Muscle layer of duodenum (tissue), 2 donors: ENCODE data around the gene DPAGT1.
A peak's percentile ranks its signal among the peaks of the same experiment; 100 is the strongest.
"Not testable (repeated sequence)": the region's sequence is repeated elsewhere in the genome, so short reads cannot be mapped to it uniquely, and the experiment has no call there.

Experiments
- H3K27ac ChIP-seq: one replicate; pipeline ENCODE4 v1.7.0; 2013; ENCODE audit warnings: mild to moderate bottlenecking, low read length
- H3K27me3 ChIP-seq: one replicate; pipeline ENCODE4 v1.7.0; 2013; ENCODE audit warnings: low read depth, mild to moderate bottlenecking, control low read depth, low read length
- H3K36me3 ChIP-seq, 2 donors: one replicate each; pipeline ENCODE4 v1.7.0; 2013; ENCODE audit warnings: low read length in 2 of 2, control low read depth in 1 of 2, mild to moderate bottlenecking in 1 of 2; ENCODE audit not compliant: insufficient read depth in 2 of 2, control insufficient read depth in 1 of 2
- H3K4me1 ChIP-seq, 2 donors: one replicate each; pipeline ENCODE4 v1.7.0; 2013; ENCODE audit warnings: low read length in 2 of 2, mild to moderate bottlenecking in 2 of 2, control low read depth in 1 of 2, moderate library complexity in 1 of 2; ENCODE audit not compliant: insufficient read depth in 2 of 2, control insufficient read depth in 1 of 2
- H3K4me3 ChIP-seq, 2 donors: one replicate each; pipeline ENCODE4 v1.7.0; 2013; ENCODE audit warnings: low read length in 2 of 2, low read depth in 1 of 2, mild to moderate bottlenecking in 1 of 2
- H3K9me3 ChIP-seq, 2 donors: one replicate each; pipeline ENCODE4 v1.7.0; 2013; ENCODE audit warnings: low read length in 2 of 2, control low read depth in 1 of 2, mild to moderate bottlenecking in 1 of 2; ENCODE audit not compliant: control insufficient read depth in 1 of 2
- donor health status: healthy.

DPAGT1 gene

DNA sequence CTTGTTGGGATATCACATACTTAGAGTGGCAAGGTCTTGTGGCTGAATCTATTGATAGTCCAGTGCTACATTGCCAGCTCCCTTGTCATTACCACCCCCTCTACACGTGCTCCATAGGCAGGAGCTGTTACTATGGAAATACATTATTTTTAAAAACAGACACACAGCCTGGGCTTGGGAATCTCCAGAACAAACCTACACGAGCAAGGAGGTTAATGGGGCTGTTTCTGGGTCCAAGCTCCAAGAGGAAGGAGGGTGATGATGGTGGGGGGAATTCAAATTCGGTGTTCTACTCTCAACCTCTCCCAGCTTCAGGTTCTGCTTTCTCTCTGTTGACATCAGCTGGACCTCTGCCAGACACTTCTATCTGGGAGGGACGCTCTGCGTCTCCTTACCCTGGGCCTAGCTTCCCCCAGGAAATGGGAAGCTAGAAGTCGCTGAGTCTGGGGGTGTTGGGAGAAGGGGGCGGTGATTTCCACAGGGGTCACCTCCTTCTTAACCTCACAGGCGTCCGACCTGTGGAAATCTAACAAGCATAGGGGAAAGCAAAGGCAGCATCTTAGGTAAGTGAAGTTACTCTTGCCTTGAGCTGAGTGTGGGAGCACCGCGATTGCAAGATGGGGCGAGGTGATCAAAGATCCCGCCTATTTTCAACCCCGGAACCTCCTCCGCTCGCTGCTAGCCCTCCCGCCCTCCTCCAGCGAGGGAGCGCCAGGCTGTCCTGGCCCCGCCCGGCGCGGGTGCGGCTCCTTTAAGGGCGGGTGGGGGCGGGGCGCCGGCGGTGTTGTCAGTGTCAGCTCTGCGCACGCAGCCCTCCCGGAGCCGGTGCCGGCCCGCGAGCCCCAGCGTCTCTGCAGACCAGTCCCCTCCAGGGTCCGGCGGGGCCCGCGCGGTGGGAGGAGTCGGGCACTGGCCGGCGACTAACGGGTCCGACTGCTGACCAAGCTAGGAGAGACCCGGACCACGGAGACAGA is 5.2 kb upstream of the DPAGT1 start, which contains the start of gene C2CD2L:
C2CD2L (plus strand) TSS at position 781 of the 974 bp plus-strand sequence. CDS start 398 bp downstream, outside the sequence.
- Histone ChIP-seq H3K9me3 (no peaks in the 10 kb centered on the region), H3K4me3 (peak within 1 kb of the TSS; percentile 88 to 94), H3K4me1 (peaks cover 24 to 35% of the 10 kb centered on the region in 2 donors), H3K27me3 (no peaks in the 10 kb centered on the region), H3K27ac (peak within 1 kb of the TSS; percentile 92), H3K36me3 (peaks cover 6 to 16% of the 10 kb centered on the region in 2 donors)

DNA sequence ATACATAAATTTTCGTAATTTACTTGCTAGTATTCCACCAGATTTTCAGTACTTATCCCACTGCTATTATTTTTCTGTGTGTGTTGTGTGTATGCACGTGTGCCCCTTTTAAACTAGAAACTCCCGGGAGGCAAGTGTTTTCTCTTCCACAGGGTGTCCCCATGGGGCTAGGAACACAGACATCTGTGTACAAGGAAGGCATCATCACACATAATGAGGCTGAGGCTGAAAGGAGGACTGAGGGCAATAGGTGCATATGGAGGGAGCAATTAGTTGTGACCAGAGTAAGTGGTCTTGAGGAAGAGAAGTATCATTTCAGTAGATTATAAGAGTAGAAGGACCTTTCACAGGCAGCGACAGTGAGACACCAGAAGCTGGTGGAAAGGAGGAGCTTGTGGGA is 2.1 kb upstream of the DPAGT1 start:
- Histone ChIP-seq H3K4me1 (peaks cover 23 to 43% of the 10 kb centered on the region in 2 donors), H3K9me3 (no peaks in the 10 kb centered on the region), H3K27ac (no peak overlapping the region), H3K36me3 (peaks cover 0 to 6% of the 10 kb centered on the region in 2 donors), H3K27me3 (no peaks in the 10 kb centered on the region), H3K4me3 (no peak overlapping the region)

GRCh38 chr11:119103161-119103664 is 1.6 kb upstream of the DPAGT1 start:
- not testable (repeated sequence) for H3K36me3 ChIP-seq
- peak overlapping the region in 1 of 2 donors; percentile 87 for H3K4me3 ChIP-seq

GRCh38 chr11:119100994-119101758 is 477 bp downstream of the DPAGT1 start:
- peak overlapping the region; percentile 98 for H3K27ac ChIP-seq
- H3K27me3 ChIP-seq = no peaks in the 10 kb centered on the region
- peak overlapping the region; percentile 87 to 89 for H3K4me3 ChIP-seq
- peaks cover 10 to 23% of the 10 kb centered on the region in 2 donors for H3K4me1 ChIP-seq
- peaks cover 19 to 23% of the 10 kb centered on the region in 2 donors for H3K36me3 ChIP-seq
- no peaks in the 10 kb centered on the region for H3K9me3 ChIP-seq

More at GRCh38 chr11:119103161-119103664, 1.6 kb upstream of the DPAGT1 start:
- not testable (repeated sequence) for H3K9me3 ChIP-seq, H3K27me3 ChIP-seq
- peak overlapping the region; percentile 55 for H3K27ac ChIP-seq
- peaks cover 18 to 37% of the 10 kb centered on the region in 2 donors for H3K4me1 ChIP-seq

- Histone ChIP-seq H3K4me1 (peaks cover 10 to 22% of the 10 kb centered on the region in 2 donors), H3K27me3 (no peaks in the 10 kb centered on the region), H3K36me3 (peaks cover 20 to 23% of the 10 kb centered on the region in 2 donors), H3K4me3 (peak overlapping the region; percentile 87 to 89), H3K9me3 (no peaks in the 10 kb centered on the region), H3K27ac (no peak overlapping the region)
These were observed 1.2 kb downstream of the DPAGT1 start for GRCh38 chr11:119100246-119100970.

- Histone ChIP-seq H3K9me3 (no peaks in the 10 kb centered on the region), H3K4me1 (peaks cover 10 to 22% of the 10 kb centered on the region in 2 donors), H3K36me3 (peaks cover 20 to 23% of the 10 kb centered on the region in 2 donors), H3K27ac (no peak overlapping the region), H3K4me3 (no peak overlapping the region), H3K27me3 (no peaks in the 10 kb centered on the region)
These were observed 1.9 kb downstream of the DPAGT1 start for GRCh38 chr11:119099711-119100110.

DNA sequence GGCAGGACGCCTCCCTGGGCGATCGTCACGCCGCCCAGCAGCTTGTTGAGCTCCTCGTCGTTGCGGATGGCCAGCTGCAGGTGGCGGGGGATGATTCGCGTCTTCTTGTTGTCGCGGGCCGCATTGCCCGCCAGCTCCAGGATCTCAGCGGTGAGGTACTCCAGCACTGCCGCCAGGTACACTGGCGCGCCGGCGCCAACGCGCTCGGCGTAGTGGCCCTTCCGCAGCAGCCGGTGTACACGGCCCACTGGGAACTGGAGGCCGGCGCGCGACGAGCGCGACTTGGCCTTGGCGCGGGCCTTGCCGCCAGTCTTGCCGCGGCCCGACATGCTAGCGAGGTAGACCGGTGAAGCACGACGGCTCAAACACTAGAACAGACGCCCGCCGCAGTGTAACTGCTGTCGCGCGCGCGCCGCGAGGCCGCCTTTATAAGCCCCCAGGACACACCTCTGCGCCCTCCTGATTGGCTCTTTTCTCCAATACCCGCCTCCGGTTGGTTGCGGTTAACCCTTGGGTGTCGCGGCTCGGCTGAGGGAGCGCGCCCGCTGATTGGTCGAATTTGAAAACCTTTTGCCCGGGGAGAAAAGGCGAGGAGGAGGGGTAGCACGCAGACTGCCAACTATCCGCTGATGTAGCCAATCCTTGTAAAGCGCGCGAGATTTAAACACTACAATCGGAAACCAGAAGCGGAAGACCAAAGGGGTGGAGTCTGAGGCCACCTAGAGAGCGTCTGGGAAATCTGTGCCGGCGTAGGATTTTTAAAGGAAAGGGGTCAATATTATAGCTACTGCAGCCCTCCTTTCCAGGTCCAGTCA is 6.4 kb downstream of the DPAGT1 start:
- Histone ChIP-seq H3K27ac (peak overlapping the region; percentile 63), H3K4me3 (peak overlapping the region; percentile 73 to 88), H3K4me1 (peaks cover 15 to 25% of the 10 kb centered on the region in 2 donors), H3K36me3 (peaks cover 17 to 20% of the 10 kb centered on the region in 2 donors), H3K27me3 (no peaks in the 10 kb centered on the region), H3K9me3 (no peaks in the 10 kb centered on the region)

DNA sequence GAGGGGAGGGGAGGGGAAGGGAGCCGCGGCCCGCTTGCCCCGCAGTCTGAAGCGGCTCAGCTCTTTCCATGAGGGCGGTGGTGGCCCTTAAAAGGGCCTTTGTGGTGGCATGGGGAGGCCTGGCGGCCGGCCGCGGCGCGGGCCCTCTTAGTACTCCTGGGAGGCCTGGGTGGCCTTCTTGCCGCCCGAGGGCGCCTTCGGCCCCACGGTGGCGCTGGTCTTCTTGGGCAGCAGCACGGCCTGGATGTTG is 6.9 kb downstream of the DPAGT1 start:
- no peaks in the 10 kb centered on the region for H3K27me3 ChIP-seq
- H3K4me1 ChIP-seq = peaks cover 14 to 23% of the 10 kb centered on the region in 2 donors
- H3K9me3 ChIP-seq = no peaks in the 10 kb centered on the region
- H3K27ac ChIP-seq = peak overlapping the region; percentile 63
- peak overlapping the region; percentile 73 to 88 for H3K4me3 ChIP-seq
- H3K36me3 ChIP-seq = peaks cover 17 to 20% of the 10 kb centered on the region in 2 donors

DNA sequence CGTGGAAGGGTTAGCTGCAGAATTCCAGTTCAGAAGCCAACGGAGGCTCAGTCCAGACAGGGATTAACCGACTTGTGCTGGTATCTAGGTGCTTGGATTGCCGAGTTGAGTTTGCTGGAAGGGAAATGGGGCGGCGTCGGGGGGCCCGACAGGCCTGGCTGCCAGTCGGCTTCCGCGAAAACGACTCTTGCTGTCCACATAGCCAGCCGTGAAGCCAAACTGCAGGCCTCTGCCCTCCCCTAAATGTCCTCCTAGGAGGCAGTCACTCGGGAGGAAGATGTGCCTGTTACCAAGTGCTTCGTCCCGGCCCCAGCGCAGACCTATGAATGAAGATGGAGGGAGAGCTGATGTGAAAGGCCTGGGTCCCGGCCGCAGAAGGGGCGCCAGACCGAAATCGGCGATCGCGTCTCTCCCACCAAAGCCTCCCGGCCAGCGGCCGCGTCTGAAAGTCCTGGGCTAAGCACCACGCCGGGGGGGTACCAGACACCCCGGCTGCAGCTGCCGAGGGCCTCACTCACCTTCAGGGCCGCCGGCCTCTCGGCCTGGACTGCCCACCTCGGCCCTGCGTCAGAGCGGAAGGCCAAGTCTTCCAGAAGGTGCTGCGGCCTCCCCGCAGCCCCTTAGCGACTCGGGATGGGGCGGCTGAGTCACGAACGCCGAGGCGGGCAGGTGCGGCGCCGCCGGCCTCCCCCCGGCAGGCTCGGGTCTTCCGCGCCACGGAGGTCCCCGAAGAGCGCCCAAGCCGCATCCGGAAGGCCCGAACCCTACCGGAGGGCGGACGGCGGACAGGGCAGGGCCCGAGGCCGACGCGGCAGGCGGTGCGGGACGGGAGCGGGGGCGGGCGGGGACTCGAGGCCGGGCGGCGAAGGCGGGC is 7.5 kb downstream of the DPAGT1 start:
- H3K4me3 ChIP-seq = peak overlapping the region; percentile 73 to 88
- H3K27me3 ChIP-seq = no peaks in the 10 kb centered on the region
- no peaks in the 10 kb centered on the region for H3K9me3 ChIP-seq
- peak overlapping the region; percentile 55 for H3K27ac ChIP-seq
- H3K4me1 ChIP-seq = peaks cover 14 to 23% of the 10 kb centered on the region in 2 donors
- peaks cover 17 to 20% of the 10 kb centered on the region in 2 donors for H3K36me3 ChIP-seq
